ENCODE data around the gene TARBP1. TPM values are rescaled to one million over a fixed set of nuclear protein-coding genes. Genes with fewer than 3 reads are reported as not detected.

TARBP1 gene
- polyA plus RNA-seq, 5 donors, result 78.3 to 121 (median 85.4) TPM

DNA sequence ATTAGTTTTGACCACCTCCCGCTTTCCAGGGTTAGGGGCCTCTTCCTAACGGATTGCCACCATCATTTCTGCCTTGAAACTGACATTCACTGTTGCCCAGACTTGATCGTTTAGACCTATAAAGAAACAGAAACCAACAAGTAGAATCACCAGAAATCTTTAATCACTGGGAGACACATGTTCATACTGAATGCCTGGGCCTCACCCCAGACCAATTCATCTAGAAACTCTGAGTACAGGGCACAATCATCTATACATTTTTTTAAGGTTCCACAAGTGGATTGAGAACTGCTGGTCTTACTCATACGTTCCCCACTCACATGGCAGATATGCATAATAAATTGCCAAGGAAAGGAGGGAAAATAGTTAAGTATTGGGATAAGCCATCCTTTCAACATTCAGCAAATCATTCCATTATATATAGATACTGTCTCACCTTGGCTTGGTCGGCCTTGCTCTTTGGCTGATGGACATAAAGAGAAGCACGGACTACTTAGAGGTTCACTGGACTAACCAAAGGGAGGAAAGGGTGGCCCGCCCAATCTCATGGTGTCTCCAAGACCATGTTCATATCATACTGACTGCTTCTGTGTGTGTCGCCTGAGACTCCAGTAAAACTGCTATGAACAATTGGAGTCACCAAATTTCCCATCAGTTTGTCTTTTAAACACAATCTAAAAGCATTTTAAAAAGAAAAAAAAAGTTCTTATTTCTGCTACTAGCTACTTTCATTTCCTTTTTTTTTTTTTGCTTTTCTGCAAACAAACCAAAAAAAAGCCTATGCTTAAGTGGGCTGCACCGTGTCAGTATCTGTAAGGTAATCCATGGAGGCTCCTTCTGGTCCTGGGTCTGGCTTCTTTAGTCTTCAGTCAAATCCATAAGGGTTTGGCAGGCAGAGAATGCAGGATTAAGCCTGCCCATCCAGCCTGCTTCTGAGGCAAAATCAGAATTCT lies 9.4 kb upstream of the TARBP1 start:
- DNase-seq, result no peak

DNA sequence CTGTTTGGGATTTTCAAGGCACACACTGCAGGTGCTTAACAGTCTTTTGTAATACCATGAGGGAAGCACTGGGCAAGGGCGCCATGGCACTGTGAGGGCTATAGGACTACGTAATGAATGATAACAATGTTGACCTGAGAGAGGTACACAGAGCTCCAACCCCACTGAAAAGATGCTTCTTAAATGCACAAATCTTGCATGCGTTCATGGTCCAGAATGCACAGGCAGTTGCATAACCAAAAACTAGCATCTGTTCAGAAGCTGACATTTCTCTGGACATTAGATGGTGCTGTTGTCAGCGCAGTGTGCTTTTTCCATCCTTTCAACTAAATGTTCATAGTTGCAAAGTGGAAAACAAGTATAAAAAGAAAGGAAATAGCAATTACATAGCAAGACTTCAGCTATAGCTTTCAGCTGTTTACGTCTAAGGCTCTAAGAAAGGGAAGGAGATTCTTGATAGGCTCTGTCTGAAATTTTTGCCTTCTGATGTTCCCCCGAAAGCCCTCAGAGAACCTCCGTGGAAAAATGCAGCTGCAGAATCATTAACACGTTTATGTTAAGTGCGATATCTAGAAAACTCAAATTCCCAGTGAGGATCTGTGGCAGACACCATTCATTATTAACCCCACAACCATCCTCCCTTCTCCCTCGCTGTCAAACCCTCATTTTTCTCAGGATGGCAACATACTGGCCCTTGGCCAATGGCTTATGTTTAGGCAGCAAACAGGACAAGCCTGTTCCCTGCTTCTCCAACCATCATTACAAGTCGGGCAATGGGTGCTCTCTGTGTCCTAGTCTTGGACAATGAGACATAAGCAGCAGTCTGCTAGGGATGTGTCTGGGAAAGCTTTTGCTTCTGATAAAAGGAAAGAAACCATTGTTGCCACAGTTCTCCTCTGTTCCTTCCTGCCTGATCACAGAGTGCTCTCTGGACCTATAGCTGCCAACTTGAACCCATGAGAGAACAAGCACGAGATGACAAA lies 8.2 kb upstream of the TARBP1 start:
- DNase-seq, result peak in 1 of 2 donors; percentile 58

DNA sequence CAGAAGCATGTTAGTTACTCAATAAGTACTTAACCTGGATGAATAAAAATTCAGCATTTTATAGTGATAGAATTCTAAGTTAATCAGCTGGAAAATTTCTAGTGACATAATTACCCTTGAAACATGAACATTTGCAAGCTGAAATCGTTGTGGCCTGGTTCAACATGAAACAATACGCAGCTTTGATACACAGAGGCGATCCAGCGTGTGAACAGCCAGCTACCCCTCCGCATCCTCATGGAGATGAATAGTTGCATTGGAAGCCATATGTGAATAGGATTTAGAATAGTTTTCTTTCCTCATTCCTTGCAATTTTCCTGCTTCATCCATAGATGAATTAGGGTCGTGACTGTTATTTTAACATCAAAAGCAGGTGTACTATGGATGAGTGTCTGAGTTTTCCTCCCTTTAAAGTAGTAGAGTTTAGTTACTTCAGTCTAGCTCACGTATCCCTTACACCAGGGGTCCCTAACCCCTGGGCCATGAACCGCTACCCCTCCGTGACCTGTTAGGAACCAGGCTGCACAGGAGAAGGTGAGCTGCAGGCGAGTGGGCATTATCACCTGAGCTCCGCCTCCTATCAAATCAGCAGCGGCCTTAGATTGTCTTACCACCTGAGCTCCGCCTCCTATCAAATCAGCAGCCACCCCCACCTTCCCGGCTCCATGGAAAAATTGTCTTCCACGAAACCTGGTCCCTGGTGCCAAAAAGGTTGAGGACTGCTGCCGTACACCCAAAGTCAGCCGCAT lies 6.2 kb upstream of the TARBP1 start:
- no peak for DNase-seq

DNA sequence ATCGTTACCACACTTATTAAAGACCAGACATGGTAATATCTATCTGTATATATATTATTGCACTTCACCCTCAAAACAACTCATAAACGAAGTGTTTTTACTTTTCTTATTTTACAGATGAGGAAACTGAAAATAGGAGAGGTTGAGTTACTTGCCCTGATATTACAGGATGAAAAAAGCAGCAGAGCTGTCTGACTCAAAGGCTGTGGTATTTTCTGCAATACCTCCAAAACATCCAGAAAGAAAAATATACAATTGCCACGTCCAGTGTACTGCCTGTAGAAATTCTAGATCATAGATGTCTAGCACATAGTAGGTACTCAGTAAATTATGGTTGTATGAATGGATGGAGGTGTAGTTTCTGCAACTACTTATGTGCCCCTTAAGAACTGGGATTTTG lies 5.2 kb upstream of the TARBP1 start:
- no peak for DNase-seq

DNA sequence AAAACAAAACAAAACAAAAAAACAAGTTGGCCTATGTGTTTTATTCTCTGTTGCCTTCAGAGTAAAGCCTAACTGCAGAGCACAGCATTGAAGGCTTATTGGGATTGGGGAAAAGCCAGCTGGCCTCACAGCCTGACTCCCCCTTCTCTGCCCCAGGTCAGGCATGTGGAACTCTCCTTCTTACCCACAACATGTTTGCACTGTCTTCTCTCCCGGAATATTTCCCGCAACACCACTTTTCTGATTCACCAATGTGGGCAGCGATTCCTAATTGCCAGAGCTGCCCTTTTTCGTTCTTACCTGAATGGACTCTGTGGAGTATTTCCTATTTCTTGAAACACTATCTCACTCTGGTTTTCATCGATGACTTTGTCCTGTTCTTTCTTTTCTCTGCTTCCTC lies 2.8 kb upstream of the TARBP1 start:
- no peak for DNase-seq

DNA sequence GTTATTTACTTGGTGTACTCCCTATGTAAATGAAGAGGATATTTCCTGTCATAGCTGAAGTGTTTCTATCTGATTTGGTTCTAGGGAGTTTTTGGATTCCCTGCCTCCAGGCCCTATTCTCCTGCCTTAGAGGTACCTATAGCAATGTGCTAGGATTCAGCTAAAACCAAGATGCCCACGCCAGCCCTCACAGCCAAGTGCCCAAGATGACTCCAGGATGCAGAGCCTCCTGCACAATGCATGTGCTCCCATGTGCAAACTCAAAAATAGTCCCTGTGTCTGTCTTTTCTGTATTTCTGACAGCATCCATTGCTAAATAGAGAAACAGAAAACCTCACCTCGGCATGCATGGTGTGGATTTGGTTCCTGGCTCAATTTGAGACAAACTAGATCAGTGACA lies 887 bp upstream of the TARBP1 start:
- no peak for DNase-seq

DNA sequence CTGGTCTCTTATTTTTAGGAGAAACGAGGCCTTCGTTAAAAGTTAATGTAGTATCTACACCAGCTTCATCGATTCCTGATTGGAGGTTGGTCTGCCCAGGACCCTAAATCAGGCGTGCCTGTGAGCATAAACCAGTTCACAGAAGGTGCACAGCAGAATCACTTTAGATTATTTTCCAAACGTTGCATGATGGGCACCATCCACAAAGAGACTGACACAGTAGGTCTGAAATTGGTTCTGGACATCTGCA lies 256 bp upstream of the TARBP1 start:
- DNase-seq, result no peak

DNA sequence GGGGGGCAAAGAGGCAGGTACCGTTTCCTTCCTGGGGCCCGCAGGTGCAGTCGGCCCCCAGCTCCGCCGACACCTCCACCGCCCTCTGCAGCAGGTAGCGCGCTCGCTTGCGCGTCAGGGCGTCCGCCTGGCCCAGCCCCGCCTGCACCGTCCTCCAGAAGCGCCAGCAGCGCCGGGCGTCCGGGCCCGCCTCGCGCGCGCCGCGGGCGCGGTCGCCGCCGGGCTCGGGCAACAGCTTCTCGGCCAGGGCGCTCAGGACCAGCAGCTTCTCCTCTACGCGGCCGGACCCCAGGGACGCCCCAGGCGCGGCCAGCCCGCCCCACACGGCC lies 863 bp downstream of the TARBP1 start:
- no peak for DNase-seq

DNA sequence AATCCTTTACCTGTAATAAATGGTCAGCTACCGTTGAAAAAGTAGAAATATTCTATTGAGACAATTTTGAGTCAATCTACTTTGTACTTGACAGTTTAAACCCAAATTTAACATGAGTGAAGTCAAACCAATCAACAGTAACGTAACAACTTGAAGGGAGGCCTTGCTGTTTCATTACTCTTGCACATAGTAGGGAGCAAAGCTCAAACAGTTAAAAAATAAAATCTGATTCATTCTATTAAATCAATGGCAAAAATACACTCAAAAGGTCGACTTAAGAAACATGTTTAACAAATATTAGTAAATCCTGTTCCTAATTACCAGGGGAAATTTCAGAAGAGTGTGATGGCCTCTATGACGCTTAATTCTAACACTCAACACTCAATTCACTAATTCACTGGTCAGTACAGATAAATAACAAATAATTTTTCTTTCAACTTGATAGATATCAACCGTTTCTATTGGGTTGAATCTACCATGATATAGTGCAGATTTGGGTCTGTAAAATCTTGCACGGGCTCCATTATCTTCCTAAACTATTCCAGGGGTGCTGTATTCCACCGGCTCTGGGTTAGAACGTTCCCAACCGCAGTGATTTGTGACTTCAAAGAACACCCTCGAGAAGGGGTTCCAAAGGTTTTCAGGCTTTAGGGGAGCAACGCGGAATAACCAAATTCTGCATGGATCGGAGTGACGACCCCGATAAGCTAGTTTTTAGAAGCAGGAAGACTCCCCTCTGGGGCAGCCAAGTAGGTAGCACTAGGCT lies 1.4 kb downstream of the TARBP1 start:
- DNase-seq, result no peak

DNA sequence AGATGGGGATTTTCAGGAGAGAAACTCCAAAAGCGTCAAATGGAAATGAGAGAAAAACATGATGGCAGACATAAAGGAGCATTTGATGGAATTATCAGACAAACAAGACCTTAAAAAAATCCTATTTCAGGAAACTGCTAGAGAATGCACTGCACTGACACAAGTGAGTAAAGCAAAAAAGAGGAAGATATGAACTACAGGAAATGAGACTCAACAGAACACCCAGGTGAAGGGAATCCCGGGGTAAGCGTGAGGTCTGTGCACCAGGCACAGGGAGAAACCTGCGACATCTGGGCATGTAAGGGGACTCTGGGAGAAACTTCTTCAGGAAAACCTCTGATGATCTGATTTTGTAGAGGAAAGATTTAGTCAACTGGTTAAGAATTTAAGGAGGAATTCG lies 2.8 kb downstream of the TARBP1 start:
- no peak for DNase-seq

DNA sequence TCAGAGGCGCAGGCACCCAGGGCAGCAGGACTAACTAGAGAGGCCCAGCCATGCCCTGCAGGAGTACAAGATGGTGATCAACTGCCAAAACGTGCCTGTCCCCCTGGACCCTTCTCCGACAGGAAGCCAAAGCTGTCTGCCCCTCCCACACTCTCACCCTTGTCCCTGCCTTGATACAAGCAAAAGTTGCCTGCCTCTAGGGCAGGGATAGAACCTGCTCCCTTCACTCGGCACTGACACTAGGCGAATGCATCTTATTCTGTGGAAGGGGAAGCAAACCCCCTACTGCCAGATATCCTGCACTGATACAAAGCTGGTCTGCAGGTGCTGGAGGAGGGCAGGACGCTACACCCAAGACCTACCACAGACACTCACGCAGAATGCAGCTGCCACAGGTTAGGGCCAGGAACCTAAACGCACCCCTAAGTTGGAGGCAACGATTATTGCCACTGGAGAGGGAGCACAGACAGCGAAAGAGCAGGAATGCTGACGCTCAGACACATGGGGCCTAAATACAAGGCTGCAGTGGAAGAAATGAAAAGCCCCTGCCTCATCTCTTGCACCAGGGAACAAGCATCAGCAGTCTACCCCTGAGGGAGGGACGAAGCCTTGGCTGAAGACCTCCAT lies 3.7 kb downstream of the TARBP1 start:
- no peak for DNase-seq

DNA sequence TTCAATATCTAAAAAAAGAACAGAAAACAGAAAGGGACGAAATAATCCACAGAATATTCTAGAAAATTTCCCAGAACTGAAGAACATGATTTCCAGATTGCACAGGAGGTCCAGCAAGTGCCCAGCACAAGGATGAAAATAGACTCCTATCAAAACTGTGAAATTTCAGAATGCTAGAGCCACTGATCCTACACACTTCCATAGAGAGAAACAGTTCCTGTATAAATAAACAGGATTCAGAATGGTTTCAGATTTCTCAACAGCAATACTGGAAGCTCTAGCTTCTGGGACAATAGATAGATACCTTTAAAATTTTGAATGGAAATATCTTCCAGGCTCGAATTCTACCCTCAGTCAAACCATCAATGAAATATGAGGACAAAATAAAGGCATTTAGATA lies 4.6 kb downstream of the TARBP1 start:
- no peak for DNase-seq

DNA sequence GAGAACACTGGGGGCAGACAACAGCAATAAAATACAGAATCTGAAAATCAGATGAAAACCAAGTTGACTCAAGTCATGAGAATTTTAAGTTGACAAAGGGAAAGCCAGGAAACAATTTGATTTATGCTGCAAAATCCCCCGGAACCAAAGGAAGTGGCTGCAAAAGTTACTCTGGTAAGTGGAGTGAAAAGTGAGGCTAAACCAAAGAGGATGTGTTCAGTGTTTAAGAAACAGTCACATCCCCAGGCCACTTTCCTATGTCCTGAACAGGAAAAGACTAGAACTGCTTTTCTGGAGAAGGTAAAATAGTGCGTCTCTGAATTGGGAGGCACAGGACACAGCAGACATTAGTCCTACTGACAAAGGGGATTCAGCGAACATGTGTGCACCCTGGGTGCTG lies 5.9 kb downstream of the TARBP1 start:
- no peak for DNase-seq

DNA sequence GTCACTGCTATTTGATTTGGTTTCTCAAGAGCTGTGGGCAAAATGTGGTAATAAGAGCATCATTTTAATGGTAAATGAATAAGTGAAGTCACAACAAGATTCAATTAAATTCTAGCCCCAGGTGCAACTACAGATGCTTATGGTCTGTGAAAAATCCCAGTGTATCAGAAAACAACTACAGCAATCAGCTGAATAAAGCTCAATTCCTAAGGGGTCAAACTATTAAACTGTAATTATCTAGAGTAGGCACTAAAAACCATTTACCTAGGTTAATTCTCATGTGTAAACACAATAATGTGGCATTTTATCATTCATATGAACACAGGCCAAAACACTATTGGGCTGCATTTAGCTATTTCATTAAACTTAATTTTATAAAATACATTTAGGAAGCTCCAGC lies 9.6 kb downstream of the TARBP1 start:
- no peak for DNase-seq

DNA sequence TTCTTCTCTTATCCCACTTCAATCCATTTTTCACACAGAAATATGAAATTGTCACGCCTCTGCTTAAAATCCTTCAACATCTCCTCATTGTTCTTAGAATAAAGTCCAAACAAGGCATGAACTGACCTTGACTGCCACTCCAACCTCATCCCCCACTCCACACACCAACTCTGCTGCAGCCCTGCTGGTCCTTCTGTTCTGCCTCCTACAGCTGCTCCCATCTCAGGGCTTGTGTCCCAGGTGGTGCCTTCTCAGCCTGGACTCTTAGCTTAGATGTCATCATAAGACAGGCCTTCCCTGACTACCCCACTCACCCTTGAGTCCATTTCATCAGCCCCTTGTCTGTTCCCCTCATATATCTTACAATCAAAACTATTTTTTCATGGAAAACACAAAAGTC lies 10.4 kb downstream of the TARBP1 start:
- DNase-seq, result no peak

DNA sequence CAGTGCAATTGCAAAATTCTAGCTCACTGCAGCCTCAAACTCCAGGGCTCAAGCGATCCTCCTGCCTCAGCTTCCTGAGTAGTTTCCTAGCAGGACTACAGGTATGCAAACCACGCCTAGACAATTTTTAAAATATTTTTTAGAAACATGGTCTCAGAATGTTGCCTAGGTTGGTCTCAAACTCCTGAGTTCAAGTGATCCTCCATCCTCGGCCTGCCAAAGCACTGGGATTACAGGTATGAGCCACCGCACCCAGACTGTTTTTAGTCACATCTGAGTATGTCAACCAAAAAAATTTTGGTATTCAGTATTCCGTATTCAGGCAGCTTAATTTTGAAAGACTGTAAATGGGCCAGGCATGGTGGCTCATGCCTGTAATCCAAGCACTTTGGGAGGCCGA lies 11.2 kb downstream of the TARBP1 start:
- DNase-seq, result no peak

DNA sequence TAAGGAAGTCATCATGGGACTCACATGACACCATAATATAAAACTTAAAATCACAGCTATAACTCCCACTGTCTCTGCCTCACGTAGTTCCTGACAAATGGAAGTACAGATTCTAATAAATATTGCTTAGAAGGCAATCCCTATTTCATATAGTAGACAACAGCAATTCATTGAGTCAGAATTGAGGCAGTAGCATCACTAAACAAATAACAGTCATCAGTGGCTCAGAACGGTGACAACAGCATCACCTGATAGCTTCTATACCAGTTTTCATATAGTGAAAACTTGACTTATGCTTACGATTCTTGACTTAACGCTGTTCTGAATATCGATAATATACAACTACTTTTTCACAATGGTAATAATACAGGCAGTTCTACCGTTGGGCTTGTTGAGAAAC lies 12.0 kb downstream of the TARBP1 start:
- no peak for DNase-seq

DNA sequence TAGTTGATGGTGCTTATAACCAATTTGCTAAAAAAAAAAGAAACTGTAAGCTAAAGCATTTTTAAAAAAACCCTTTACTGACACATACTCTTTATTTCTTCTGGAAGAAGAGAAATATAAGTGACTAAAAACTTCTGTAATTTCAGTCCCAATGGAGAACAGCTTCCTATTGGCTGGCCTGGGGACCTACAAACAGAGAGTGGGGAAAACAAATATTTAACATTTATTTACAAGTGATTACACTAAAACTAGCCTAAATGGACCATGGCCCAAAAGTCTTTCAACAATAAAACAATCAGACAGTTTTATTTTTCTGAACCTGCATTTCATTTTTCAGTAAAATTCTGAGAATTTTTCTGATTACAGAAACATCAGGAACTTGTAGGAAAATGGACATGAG lies 15.2 kb downstream of the TARBP1 start:
- no peak for DNase-seq

DNA sequence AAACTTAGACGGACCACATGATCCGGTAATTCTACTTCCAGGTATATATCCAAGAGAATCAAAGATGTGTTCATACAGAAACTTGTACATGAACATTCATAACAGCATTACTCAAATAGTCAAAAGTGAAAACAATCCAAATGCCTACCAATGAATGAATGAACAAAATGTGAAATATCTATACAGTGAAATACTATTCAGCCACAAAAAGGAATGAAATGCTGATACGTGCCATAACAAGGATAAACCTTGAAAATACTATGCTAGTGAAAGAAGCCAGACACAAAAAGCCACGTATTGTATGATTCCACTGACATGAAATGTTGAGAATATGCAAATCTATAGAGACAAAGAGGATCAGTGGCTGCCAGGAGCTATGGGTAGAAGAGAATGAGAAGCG lies 18.3 kb downstream of the TARBP1 start:
- DNase-seq, result no peak

DNA sequence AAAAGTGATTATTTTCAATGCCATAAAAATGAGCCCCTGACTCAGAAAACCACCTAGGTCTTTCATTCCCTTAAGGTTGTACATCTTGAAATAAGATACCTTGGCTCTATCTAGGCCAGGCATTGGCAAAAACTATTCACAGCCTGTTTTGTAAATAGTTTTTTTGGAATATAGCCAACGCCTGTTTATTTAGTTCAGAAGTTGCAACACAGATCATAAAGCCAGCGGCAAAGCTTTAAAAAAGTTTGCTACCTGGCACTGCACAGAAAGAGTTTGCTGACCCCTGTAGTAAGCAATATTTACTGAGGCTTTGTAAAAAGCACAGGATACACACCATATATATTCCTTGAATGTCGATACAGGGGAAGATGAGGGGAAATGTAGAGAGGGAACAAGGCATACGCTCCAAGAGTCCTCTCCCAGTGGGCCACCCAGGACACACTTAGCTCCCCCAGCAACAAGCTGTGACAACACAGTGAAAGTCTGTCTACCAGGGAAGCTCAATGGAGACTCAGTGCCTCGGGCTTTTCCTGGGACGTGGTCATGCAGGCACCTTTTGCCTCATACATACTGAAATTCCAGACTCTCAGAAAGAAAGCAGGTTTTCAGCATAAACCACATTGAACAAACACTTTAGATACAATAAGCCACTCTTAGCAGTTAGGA lies 20.5 kb downstream of the TARBP1 start:
- no peak for DNase-seq

DNA sequence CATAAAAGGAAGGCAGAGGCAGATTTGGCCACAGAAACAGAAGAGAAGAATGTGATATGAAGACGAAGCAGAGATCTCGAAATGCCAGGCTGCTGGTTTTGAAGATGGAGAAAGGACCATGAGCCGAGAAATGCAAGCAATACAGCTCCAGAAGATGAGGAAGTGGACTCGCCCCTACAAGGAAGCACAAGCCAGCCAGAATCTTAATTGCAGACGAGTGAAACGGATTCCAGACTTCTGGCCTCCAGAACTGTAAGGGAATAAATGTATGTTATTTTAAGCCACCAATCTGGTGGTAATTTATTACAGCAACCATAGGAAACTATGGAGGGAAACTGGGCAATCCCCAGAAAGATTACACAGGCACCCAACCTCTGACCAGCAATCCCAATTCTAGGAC lies 24.1 kb downstream of the TARBP1 start:
- no peak for DNase-seq
